Kidney (tissue), 14 donors: ENCODE data around the gene THBD. TPM values are rescaled to one million over a fixed set of nuclear protein-coding genes. Genes with fewer than 3 reads are reported as not detected.

ENCODE experiments used
- DNase-seq, 5 donors: peaks; one replicate each; pipeline ENCODE4 v3.0.0-alpha.2; 2013 to 2020
- FAIRE-seq: peaks from 2 replicates; lab custom pipeline; 2012; peaks lifted over from hg19 to GRCh38; lab: Jason Lieb, UNC
- H3K27ac ChIP-seq, 2 donors: one replicate each; pipeline ENCODE4 v1.7.0; 2013; ENCODE audit warnings: low read depth in 2 of 2, low read length in 2 of 2, inconsistent platforms in 1 of 2
- H3K27me3 ChIP-seq: one replicate; pipeline ENCODE4 v1.7.1; 2013; ENCODE audit warnings: low read length, inconsistent platforms; ENCODE audit not compliant: control insufficient read depth, insufficient read depth
- H3K36me3 ChIP-seq, 3 donors: one replicate each; pipeline versions ENCODE4 v1.7.0 to v1.7.1; 2013; ENCODE audit warnings: low read length in 3 of 3, control low read depth in 1 of 3, inconsistent platforms in 1 of 3; ENCODE audit not compliant: insufficient read depth in 3 of 3, control insufficient read depth in 2 of 3
- H3K4me1 ChIP-seq, 3 donors: one replicate each; pipeline versions ENCODE4 v1.7.0 to v1.7.1; 2013; ENCODE audit warnings: low read length in 3 of 3, inconsistent platforms in 1 of 3, low read depth in 1 of 3; ENCODE audit not compliant: control insufficient read depth in 2 of 3, insufficient read depth in 2 of 3
- H3K4me3 ChIP-seq, 3 donors: one replicate each; pipeline versions ENCODE4 v1.7.0 to v1.8.1; 2013; ENCODE audit warnings: low read length in 3 of 3, control low read depth in 1 of 3, inconsistent platforms in 1 of 3
- H3K9ac ChIP-seq, 3 donors: one replicate each; pipeline versions ENCODE4 v1.7.0 to v1.7.1; 2013; ENCODE audit warnings: low read length in 3 of 3, control low read depth in 1 of 3, inconsistent platforms in 1 of 3
- H3K9me3 ChIP-seq, 3 donors: one replicate each; pipeline versions ENCODE4 v1.7.0 to v1.7.1; 2013; ENCODE audit warnings: low read length in 3 of 3, control low read depth in 1 of 3, inconsistent platforms in 1 of 3; ENCODE audit not compliant: control insufficient read depth in 2 of 3, insufficient read depth in 1 of 3
- intact Hi-C: fragments of 100-400 bp; cut with DNase I; formaldehyde crosslinking; loops from one replicate; pipeline ENCODE4 v1.11.1; 2022
- polyA plus RNA-seq: library from polyadenylated mRNA; stranded (reverse); fragments of 350-450 nt; fragmentation: Illumina TruSeq; extraction: RNeasy Lipid Tissue Mini Kit (QIAGEN cat#74804); gene quantifications from one replicate; pipeline ENCODE4 v1.2.3, GENCODE V29; 2014; ENCODE audit warnings: low read depth, low replicate concordance; ENCODE audit not compliant: insufficient read depth
- total RNA-seq: library from RNA; stranded (reverse); fragmentation: NEBNext Ultra II Directional; extraction: Animal tissue kit (Norgen Biotek cat#: 25700); gene quantifications from one replicate; pipeline ENCODE4 v1.2.1, GENCODE V29; 2021
- TF ChIP-seq, protein P1 (sequence below): IDR thresholded peaks from 3 replicates; pipeline ENCODE4 v1.5.1; 2012; ENCODE audit warnings: mild to moderate bottlenecking, moderate library complexity, borderline replicate concordance; ENCODE audit not compliant: insufficient read depth; ENCODE audit errors: extremely low read depth
- donor health status: control.
- donor health status: control.
- donor health status: control.
- donor health status: control.
- donor health status: control.
- donor health status: DM: yes; HTN: yes; CAD: no.
- donor health status: Normal renal cell carcinoma (clear cell type).

THBD gene
- total and polyA plus RNA-seq, 2 donors from 2014 or later: 9.7 to 48.1 TPM

DNA sequence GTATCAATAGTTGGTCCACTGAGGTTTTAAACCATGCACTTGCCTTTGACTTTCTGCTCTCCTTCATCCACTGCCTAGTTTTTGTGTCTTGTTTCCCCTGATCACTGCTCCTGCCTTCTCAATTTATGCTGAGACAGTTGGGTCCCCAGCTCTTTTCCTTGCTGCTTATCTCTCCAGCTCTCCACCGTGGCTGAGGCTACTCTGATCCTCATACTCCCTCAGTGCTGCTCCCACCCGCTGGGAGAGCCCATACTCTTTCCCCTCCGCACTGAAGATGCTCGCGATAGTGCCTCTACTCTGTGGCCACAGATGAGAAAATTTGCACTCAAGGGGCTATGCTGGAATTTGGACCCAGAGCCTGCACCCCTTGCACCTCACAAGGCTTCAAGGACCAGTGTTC, 3.4 kb upstream of the THBD start:
- H3K4me3 ChIP-seq: no peak overlapping the region
- intact Hi-C loops: no loop called here
- no peak overlapping the region for H3K9ac ChIP-seq
- FAIRE-seq (no peak), DNase-seq (no peak)
- H3K27me3 ChIP-seq: peaks cover 5% of the 10 kb centered on the region
- no peaks in the 10 kb centered on the region for H3K36me3 ChIP-seq
- no peak overlapping the region for H3K27ac ChIP-seq
- TF ChIP-seq, protein P1, sequence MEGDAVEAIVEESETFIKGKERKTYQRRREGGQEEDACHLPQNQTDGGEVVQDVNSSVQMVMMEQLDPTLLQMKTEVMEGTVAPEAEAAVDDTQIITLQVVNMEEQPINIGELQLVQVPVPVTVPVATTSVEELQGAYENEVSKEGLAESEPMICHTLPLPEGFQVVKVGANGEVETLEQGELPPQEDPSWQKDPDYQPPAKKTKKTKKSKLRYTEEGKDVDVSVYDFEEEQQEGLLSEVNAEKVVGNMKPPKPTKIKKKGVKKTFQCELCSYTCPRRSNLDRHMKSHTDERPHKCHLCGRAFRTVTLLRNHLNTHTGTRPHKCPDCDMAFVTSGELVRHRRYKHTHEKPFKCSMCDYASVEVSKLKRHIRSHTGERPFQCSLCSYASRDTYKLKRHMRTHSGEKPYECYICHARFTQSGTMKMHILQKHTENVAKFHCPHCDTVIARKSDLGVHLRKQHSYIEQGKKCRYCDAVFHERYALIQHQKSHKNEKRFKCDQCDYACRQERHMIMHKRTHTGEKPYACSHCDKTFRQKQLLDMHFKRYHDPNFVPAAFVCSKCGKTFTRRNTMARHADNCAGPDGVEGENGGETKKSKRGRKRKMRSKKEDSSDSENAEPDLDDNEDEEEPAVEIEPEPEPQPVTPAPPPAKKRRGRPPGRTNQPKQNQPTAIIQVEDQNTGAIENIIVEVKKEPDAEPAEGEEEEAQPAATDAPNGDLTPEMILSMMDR: no peak
- peaks cover 0 to 20% (median 0%) of the 10 kb centered on the region in 3 donors for H3K4me1 ChIP-seq
- H3K9me3 ChIP-seq: no peaks in the 10 kb centered on the region

DNA sequence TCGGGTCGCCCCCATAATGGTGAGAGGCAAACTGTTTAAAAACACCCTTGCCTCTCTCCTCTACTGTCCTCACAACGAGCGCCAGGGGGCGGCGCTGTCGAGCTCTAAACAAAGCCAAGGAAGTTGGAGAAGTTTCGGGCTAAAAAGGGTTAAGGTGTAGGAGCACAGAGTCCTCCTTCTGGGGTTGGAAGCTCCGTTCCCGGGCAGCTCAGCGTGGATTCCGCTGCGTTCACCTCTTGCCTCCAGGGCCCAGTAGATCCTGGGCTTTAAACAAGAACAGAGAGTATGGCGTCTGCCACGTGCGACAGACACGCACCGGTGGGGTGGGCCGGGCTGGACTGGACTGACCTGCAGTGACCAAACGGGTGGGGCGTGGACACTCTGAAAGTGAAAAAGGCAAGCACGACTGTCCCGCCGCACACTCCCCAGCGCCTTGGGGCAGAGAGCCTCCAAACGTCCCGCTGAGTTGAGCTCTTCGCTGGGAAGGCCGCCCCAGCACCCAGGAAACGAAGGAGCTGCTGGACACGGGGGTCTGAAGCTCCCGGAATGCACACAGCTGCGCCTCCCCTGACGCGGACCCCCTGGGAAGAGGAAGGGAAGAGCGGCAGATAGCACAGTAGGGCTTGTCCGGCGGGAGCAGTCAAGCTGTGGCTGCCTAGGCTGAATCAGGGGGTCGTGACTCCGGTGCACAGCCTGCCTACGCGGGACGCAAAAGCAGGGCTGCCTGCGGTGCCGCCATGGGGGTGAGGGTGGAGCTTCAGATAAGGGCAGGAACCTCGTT, 1.6 kb upstream of the THBD start:
- no peak for FAIRE-seq
- peaks cover 18% of the 10 kb centered on the region for H3K27me3 ChIP-seq
- peak overlapping the region; percentile 43 to 54 for H3K27ac ChIP-seq
- DNase-seq: peak; percentile 88 to 95 (median 90)
- no peaks in the 10 kb centered on the region for H3K36me3 ChIP-seq
- H3K9me3 ChIP-seq: no peaks in the 10 kb centered on the region
- intact Hi-C loops: no loop called here
- TF ChIP-seq, protein P1: peak; percentile 62
- peaks cover 0 to 24% (median 0%) of the 10 kb centered on the region in 3 donors for H3K4me1 ChIP-seq
- H3K9ac ChIP-seq: peak overlapping the region in 1 of 3 donors; percentile 22
- H3K4me3 ChIP-seq: peak overlapping the region; percentile 35 to 61 (median 49)

DNA sequence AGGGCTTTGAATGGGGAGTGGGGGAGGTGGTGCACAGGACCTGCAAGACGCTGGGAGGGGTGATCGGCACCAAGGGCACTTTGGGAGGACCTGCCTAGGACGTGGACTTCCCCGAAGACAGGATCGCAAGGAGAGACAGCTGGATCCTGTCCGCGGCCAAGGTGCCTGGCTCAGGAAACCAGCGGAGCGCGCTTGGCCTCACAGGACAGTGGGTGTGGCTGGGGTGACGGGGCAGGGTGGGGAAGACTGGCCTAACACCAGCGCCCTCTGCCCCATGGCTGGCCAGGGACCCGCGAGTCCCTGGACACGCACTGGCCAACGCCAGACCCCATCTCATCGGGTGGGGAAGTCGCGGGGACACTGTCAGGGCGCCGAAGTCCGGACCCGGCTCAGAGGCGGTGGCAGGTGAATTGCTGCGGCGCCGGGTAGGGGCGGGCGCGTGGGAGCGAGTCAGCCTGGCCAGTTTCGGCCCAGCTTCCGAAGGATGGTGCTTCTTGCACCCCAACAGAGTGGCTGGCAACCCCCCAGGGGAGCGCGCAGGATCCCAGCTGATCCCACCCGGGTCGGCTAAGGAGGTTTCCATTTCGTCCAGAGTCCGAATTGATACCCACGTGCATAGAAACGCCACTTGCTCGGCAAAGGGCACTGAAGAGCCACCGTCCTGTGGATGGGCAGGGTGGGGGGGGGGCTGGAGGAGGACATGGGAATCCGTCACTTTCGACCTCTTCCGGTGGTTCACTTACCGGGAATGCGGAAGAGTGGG, 785 bp upstream of the THBD start:
- H3K4me3 ChIP-seq: peak overlapping the region in 2 of 3 donors; percentile 49 to 61
- H3K36me3 ChIP-seq: no peaks in the 10 kb centered on the region
- H3K9ac ChIP-seq: peak overlapping the region in 1 of 3 donors; percentile 40
- H3K4me1 ChIP-seq: peaks cover 0 to 24% (median 0%) of the 10 kb centered on the region in 3 donors
- TF ChIP-seq, protein P1: no peak
- FAIRE-seq: no peak
- peak in 4 of 5 donors; percentile 17 to 88 (median 44) for DNase-seq
- intact Hi-C loops: no loop called here
- no peaks in the 10 kb centered on the region for H3K9me3 ChIP-seq
- H3K27me3 ChIP-seq: peaks cover 19% of the 10 kb centered on the region
- peak overlapping the region; percentile 26 to 71 for H3K27ac ChIP-seq
